Ascending aorta (tissue), 2 donors: ENCODE results near the gene USP40. TPM values are rescaled to one million over a fixed set of nuclear protein-coding genes. Genes with fewer than 3 reads are reported as not detected.

ENCODE experiments used
- DNase-seq, 2 donors: peaks; one replicate each; pipeline ENCODE4 v3.0.0-alpha.2; 2019; ENCODE audit warnings: low spot score in 2 of 2
- H3K27ac ChIP-seq, 2 donors: fragments of 200-600 bp; sonication (generic); one replicate each; pipeline ENCODE4 v1.5.1; 2016 to 2017; ENCODE audit warnings: mild to moderate bottlenecking in 1 of 2
- H3K27me3 ChIP-seq: fragments of 200-600 bp; sonication (generic); one replicate; pipeline ENCODE4 v1.5.1; 2017
- H3K36me3 ChIP-seq, 2 donors: fragments of 200-600 bp; sonication (generic); one replicate each; pipeline ENCODE4 v1.5.1; 2016
- H3K4me1 ChIP-seq, 2 donors: fragments of 200-600 bp; sonication (generic); one replicate each; pipeline ENCODE4 v1.5.1; 2016 to 2017; ENCODE audit warnings: mild to moderate bottlenecking in 1 of 2
- H3K4me3 ChIP-seq, 2 donors: fragments of 200-600 bp; sonication (generic); one replicate each; pipeline ENCODE4 v1.5.1; 2016 to 2017; ENCODE audit warnings: mild to moderate bottlenecking in 1 of 2
- H3K9me3 ChIP-seq, 2 donors: fragments of 200-600 bp; sonication (generic); one replicate each; pipeline ENCODE4 v1.5.1; 2016
- CTCF ChIP-seq, 3 experiments: fragments of 200-600 bp in 2 of 3; fragments of 450-650 bp in 1 of 3; sonication (generic) in 2 of 3; IDR thresholded peaks; one replicate each; pipeline ENCODE4 v1.5.1; 2016 to 2019; ENCODE audit warnings: antibody characterized with exemption in 3 of 3, mild to moderate bottlenecking in 1 of 3, moderate library complexity in 1 of 3
- intact Hi-C: fragments of 100-400 bp; cut with DNase I; formaldehyde crosslinking; loops from one replicate; pipeline ENCODE4 v1.15.1; 2023
- total RNA-seq: library from RNA; depleted of rRNA; stranded (reverse); fragments of >200 nt; gene quantifications from one replicate; pipeline ENCODE4 v1.1.0, GENCODE V29; 2016

The USP40 gene, protein sequence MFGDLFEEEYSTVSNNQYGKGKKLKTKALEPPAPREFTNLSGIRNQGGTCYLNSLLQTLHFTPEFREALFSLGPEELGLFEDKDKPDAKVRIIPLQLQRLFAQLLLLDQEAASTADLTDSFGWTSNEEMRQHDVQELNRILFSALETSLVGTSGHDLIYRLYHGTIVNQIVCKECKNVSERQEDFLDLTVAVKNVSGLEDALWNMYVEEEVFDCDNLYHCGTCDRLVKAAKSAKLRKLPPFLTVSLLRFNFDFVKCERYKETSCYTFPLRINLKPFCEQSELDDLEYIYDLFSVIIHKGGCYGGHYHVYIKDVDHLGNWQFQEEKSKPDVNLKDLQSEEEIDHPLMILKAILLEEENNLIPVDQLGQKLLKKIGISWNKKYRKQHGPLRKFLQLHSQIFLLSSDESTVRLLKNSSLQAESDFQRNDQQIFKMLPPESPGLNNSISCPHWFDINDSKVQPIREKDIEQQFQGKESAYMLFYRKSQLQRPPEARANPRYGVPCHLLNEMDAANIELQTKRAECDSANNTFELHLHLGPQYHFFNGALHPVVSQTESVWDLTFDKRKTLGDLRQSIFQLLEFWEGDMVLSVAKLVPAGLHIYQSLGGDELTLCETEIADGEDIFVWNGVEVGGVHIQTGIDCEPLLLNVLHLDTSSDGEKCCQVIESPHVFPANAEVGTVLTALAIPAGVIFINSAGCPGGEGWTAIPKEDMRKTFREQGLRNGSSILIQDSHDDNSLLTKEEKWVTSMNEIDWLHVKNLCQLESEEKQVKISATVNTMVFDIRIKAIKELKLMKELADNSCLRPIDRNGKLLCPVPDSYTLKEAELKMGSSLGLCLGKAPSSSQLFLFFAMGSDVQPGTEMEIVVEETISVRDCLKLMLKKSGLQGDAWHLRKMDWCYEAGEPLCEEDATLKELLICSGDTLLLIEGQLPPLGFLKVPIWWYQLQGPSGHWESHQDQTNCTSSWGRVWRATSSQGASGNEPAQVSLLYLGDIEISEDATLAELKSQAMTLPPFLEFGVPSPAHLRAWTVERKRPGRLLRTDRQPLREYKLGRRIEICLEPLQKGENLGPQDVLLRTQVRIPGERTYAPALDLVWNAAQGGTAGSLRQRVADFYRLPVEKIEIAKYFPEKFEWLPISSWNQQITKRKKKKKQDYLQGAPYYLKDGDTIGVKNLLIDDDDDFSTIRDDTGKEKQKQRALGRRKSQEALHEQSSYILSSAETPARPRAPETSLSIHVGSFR
- total RNA-seq = 42.7 TPM

GRCh38 chr2:233566141-233566956, at the start of gene USP40:
USP40 (minus strand) TSS chr2:233566782; CDS start chr2:233565554, 1,228 bp downstream.
- Histone ChIP-seq H3K9me3 (no peaks in the 10 kb centered on the region), H3K4me3 (peak within 1 kb of the TSS; percentile 84 to 95), H3K36me3 (peaks cover 0 to 3% of the 10 kb centered on the region in 2 donors), H3K27me3 (no peaks in the 10 kb centered on the region), H3K27ac (peak within 1 kb of the TSS; percentile 91 to 92), H3K4me1 (peaks cover 0 to 5% of the 10 kb centered on the region in 2 donors)
- DNase-seq = peak; percentile 54 to 93
- no peak for TF ChIP-seq CTCF (IDR thresholded peaks at IDR 0.05)
- intact Hi-C loops = loop anchor here (2.0 to 5.0 kb wide), 3 partner anchors 79 to 316 kb away; partner anchors contain the start of genes ATG16L1 and DGKD

- intact Hi-C loops = no loop called here
- H3K4me3 ChIP-seq = no peak overlapping the region
- DNase-seq = no peak
- no peaks in the 10 kb centered on the region for H3K36me3 ChIP-seq
- H3K27ac ChIP-seq = no peak overlapping the region
- no peaks in the 10 kb centered on the region for H3K4me1 ChIP-seq
- TF ChIP-seq CTCF (IDR thresholded peaks at IDR 0.05) = no peak
- H3K27me3 ChIP-seq = no peaks in the 10 kb centered on the region
- peaks cover 0 to 6% of the 10 kb centered on the region in 2 donors for H3K9me3 ChIP-seq
Observed at GRCh38 chr2:233611284-233611683, 44.7 kb upstream of the USP40 start.

DNA sequence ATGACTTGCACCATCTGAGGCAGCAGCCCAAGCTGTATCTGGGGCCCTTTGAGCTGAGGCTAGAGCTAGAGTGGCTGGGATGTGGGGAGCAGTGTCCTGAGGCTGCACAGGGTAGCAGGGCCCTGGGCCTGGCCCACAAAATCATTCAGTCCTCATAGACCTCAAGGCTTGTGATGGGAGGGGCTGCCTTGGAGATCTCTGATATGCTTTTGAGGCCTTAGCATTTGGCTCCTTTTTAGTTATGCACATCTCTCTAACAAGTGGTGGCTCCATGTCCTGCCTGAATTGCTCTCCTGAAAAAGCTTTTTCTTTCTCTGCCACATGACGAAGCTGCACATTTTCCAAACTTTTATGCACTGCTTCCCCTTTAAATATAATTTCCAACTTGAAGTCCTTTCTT, 39.1 kb upstream of the USP40 start:
- TF ChIP-seq CTCF (IDR thresholded peaks at IDR 0.05) = no peak
- Histone ChIP-seq H3K36me3 (no peaks in the 10 kb centered on the region), H3K4me3 (no peak overlapping the region), H3K9me3 (peaks cover 0 to 6% of the 10 kb centered on the region in 2 donors), H3K27me3 (no peaks in the 10 kb centered on the region), H3K27ac (no peak overlapping the region), H3K4me1 (no peaks in the 10 kb centered on the region)
- no peak for DNase-seq
- intact Hi-C loops = no loop called here

DNA sequence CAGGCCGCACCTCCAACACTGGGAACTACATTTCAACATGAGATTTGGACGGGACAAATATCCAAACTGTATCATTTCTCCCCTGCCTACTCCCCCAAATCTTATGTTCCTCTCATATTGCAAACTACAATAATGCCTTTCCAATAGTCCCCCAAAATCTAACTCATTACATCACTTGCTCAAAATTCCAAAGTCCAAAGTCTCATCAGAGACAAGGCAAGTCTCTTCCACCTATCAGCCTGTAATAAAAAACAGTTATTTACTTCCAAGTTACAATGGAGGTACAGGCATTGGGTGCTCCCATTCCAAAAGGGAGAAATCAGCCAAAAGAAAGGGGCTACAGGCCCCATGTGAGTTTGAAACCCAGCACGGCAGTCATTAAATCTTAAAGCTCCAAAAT, 38.2 kb upstream of the USP40 start:
- Histone ChIP-seq H3K36me3 (no peaks in the 10 kb centered on the region), H3K4me1 (no peaks in the 10 kb centered on the region), H3K9me3 (no peaks in the 10 kb centered on the region), H3K27ac (no peak overlapping the region), H3K4me3 (no peak overlapping the region), H3K27me3 (no peaks in the 10 kb centered on the region)
- intact Hi-C loops = no loop called here
- no peak for DNase-seq
- no peak for TF ChIP-seq CTCF (IDR thresholded peaks at IDR 0.05)

DNA sequence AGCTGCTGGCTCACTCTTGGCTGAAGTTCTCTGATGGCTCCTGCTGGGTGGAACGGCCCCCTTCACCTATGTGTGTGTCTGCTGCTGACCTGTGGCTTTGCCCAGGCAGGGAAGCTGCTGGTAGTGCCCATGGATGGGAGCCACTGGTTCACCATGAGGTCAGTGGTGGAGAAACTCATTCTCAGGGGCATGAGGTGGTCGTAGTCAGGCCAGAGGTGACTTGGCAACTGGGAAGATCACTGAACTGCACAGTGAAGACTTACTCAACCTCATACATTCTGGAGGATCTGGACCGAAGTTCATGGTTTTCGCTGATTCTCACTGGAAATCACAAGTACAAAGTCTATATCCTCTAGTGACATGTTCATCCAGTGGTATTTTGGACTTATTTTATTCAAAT, 36.9 kb upstream of the USP40 start:
- no peak for TF ChIP-seq CTCF (IDR thresholded peaks at IDR 0.05)
- intact Hi-C loops = no loop called here
- Histone ChIP-seq H3K4me1 (no peaks in the 10 kb centered on the region), H3K9me3 (no peaks in the 10 kb centered on the region), H3K27me3 (no peaks in the 10 kb centered on the region), H3K36me3 (no peaks in the 10 kb centered on the region), H3K4me3 (no peak overlapping the region), H3K27ac (no peak overlapping the region)
- DNase-seq = no peak
